Suppressor macrophage treated with lipopolysaccharide for 4 hours (primary cell): ENCODE results near the gene SBF2.

ENCODE experiments used
- DNase-seq: peaks from one replicate; pipeline ENCODE4 v3.0.0-alpha.2; 2020

Gene SBF2

DNA sequence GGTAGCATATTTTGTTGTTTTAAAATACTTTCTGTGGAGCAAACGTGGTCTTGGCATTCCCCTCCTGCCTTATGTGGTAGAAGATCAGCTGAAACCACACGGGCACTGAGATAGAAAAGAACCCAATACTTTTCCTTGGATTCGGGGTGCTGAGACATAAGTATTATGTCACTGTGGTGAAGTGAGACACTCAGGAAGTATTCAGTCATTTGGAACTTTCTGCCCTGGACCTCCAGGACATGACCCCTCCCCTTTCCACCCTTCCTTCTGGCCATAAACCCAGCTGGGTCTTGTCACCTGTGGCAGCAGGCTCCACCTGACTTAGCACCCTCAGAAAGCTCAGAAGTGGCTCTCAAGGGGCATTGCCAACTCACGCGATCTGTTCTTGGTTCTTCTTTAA, 506.8 kb downstream of the SBF2 start:
- no peak for DNase-seq

- DNase-seq: no peak
Observed at GRCh38 chr11:9784602-9785315, 509.3 kb downstream of the SBF2 start.

DNA sequence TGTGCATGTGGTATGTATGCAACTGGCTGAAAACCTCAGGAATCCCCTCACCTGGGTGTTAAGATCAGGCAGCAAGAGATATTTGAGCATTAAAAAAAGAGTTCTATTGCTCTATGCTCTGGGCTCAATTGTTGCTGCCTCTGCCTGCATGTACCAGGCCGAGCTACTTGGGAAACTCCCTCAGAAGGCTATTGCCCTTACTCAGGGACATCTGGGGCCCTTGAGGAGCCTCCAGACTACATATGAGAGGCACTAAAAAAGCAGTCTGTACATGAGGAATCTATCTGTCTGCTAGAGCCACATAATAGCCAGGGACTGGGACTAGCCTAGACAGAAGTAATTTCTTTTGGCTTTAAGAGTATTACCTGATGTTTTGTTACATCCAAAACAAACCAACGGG, 510.0 kb downstream of the SBF2 start:
- DNase-seq: no peak

DNA sequence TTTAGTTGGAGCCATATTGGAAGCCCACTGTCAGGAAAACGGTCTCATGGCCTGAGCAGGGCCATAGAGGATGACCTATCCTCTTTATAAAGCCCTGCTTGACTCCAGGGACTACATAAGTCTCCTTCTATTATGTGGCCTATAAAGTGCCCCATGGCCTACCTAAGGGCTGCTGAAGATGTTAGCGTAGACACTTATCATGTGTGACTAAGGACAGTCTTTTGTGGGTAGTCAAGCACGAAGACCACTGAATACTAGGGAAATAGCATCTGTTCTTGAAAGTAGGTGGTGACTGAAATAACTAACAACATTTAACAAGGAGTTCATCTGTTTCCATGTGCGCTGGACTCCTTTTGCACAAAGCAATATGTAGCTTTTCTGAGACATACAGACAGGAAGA, 513.1 kb downstream of the SBF2 start:
- DNase-seq: no peak

- no peak for DNase-seq
Observed at GRCh38 chr11:9777525-9777924, 516.5 kb downstream of the SBF2 start.

- DNase-seq: no peak
Observed at GRCh38 chr11:9777066-9777465, 517.0 kb downstream of the SBF2 start.

GRCh38 chr11:9776203-9776602, 517.8 kb downstream of the SBF2 start:
- DNase-seq: no peak

DNA sequence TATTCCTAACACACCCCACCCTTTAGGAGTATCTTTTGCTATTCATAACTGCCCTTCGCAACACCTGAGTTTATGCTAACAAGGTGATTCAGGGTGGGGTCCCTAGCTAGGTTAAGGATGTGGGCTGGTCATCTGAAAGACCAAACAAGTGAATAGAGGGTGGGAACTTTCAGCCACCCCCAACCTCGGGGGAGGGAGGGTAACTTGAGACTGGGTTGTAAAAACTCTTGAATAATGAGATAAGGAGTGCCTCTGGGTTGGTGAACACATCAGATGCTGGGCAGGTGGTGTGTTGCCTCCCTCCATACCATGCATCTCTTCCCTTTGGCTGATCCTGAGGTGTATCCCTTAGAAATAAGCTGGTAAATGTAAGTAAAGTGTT, 518.6 kb downstream of the SBF2 start:
- DNase-seq: no peak

GRCh38 chr11:9774591-9775397, 519.2 kb downstream of the SBF2 start:
- DNase-seq: no peak

DNA sequence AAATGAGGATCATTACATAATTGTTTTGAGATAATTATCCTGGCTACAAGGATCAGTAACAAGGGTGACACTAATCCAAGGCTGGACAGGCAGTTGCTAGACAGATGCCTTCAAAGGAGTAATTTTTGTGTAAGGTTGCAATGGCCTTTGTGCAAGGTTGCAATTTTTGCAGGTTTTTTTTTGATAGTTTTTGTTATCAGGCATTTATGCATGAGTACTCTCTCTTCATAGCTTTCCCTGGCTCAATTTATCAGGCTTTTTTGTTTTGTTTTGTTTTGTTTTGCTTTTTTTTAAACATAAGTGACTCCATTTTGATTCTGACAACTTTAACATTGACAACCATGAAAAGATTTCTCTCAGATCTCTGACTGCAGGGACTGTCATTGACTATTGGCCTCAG, 519.9 kb downstream of the SBF2 start:
- DNase-seq: no peak

DNA sequence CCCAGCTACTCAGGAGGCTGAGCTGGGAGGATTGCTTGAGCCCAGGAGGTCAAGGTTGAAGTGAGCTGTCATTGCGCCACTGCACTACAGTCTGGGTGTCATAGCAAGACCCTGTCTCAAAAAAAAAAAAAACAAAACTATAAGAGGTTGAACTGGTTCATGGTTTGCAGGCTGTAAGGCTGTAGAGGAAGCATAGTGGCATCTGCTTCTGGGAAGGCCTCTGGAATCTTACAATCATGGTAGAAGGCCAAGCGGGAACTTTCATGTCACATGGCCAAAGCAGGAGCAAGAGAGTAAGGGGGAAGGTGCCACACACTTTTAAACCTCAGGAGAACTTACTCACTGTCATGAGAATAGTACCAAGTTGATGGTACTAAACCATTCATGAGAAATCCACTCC, 520.5 kb downstream of the SBF2 start:
- no peak for DNase-seq

GRCh38 chr11:9772218-9772617, 521.8 kb downstream of the SBF2 start:
- DNase-seq: no peak

GRCh38 chr11:9771071-9771511, 522.9 kb downstream of the SBF2 start:
- DNase-seq: no peak

DNA sequence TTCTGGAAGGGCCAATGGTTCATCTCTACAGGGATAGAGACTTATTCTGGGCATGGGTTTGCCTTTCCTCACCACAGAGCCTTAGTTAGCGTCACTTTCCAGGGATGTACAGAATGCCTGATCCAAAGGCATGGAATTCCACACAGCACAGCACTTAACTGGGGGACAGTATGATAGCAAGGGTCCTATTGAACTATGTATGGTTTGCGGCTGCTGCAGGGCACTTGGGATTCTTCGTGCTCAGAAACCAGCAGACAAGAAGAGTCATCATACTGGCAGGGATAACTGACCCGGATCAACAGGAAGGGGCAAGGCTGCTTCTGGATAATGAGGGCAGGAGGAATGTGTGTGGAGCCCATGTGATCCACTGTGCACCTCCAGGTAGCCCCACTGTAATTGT, 524.4 kb downstream of the SBF2 start:
- no peak for DNase-seq

- no peak for DNase-seq
Observed at GRCh38 chr11:9765320-9766101, 528.5 kb downstream of the SBF2 start.

DNA sequence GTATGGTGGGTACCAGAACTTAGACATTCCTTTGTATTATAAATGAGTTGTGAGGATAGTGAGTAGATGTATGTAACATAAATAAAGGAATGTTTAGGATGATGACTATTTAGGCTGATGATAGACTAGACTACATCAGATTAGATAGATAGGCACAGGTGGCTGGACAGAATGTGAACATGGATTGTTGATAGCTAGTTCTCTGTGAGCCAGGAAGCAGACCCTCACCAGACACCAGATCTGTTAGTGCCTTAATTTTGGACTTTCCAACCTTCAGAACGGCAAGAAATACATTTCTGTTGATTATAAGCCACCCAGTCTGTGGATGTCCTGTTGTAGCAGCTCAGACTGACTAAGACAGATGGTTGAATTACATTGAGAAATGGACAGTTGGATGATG, 530.7 kb downstream of the SBF2 start:
- DNase-seq: no peak

DNA sequence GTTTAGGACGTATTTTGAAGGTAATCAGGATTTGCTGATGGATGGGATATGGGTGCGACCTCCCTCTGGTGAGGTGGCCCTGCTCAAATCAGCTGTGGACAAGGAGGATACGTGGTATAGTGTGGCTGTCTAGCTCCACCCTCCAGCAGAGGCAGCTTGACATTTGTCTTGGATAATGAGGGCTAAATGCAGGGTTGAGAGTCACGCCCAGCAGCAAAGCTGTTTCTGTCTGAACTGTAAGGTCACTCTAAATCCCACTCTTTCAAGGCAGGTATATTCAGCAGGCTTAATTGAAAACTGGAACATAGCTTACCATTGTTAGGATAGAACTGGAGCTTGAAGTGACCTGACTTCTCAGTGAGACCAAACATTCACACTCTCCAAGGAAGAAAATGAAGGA, 531.5 kb downstream of the SBF2 start:
- no peak for DNase-seq

- DNase-seq: no peak
Observed at GRCh38 chr11:9761441-9761945, 532.5 kb downstream of the SBF2 start.

DNA sequence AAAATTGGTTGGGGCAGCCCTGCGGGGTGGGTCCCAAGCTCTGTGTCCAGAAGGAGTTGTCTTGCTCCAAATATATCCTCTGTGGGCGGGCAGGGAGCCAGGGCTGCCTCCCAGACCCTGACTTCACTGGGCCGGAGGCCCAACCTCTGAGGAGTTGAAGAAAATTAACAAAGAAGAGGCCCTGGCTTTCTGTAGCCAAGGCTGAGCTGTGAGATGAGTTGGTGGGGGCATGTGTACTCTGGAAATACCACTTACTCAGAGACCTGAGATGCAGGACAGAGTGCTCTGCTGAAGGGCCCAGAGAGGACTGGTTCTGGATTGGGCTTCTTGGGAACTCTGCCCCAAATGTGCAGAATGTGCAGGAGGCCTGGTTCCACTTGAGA, 533.8 kb downstream of the SBF2 start:
- no peak for DNase-seq

DNA sequence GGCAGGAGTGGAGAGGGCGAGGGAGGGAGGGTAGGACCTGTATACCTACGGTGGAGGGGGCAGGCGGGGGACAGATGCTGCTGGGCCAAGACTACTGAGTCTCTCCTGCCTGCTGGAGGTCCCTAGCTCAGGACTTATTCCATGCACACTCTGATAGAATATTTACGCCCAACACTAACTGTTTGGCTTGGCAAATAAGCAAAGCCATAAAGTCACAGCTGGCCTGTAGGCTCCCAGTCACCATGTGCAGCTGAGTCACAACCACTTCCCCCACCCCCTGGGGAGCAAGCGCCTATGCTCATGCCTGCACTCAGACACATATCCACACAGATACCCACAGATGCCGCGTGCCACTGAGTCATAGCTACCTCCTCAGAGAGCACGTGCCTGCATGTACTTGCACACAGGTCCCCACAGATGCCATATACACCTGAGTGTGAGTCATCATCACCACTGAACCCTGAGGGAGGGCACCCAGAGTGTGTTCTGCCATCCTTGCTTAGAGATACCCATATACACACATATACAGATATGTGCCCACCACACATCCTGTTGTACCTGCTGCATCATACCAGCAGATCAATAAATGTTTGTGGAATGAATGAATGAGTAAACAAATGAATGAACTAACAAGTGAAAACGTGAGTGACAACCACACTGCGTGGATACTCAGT, 534.4 kb downstream of the SBF2 start:
- peak; percentile 94 for DNase-seq

DNA sequence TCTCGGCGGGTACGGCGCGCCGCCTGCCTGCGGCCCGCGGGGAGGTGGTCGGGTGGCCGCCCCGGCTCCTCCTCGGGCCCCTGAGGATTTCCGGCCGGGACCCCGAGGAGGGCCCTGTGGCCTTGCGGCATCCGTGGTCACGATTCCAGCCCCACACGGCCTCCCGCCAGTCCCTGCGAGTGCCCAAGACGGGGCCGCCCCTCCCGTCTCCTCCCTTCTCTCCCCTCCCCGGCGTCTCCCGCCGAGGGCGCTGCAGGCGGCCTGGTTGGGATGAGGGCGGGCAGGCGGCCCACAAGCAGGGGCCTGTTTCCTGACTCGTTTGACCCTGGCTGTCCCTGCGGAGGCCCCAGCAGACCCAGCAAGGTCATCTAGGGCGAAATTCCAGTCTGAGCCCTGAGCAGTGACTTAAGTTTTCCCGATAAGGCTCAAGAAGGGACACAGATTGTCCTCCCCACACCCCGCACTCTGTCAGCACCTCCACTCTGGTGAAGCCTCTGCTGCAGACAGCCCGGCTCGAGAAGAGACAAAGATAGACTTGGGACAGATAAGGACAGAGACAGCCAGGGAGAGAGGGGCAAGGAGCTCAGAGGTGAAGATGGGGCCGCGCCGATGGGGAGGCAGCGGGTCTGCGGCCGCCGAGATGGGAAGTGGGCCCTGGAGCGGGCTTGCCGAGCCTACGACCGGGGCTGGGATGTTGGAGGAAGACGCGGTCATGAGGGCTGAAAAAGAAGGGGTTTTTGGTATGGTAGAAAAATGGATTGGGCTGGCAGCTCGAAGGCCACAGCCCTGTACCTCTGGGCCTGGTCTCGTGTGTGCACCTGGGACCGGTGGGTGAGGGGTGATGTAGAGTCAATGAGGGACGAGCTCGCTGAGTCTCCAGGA, 535.1 kb downstream of the SBF2 start:
- peak; percentile 69 for DNase-seq
